Activated naive CD8-positive, alpha-beta T cell treated with anti-CD3 and anti-CD28 coated beads, Interleukin-2, amount 10 ng/mL, durations not matched to agents 7 days and 5 days (primary cell): ENCODE measurements around the gene CCL16. TPM values are rescaled to one million over a fixed set of nuclear protein-coding genes. Genes with fewer than 3 reads are reported as not detected.
"Not testable (repeated sequence)": the region's sequence is repeated elsewhere in the genome, so short reads cannot be mapped to it uniquely, and the experiment has no call there.

Source experiments
- ATAC-seq: fragments of 150-1000 bp; cut with Tn5 transposase; one replicate; pipeline ENCODE4 v1.10.0; 2021; ENCODE audit warnings: low read depth, moderate library complexity
- POLR2A ChIA-PET: fragments of 350-600 bp; sonication (Branson Sonifier 250); formaldehyde crosslinking; loops from one replicate; lab custom pipeline; 2021; ENCODE audit warnings: antibody characterized with exemption; lab: Charles Lee
- DNase-seq: peaks from one replicate; pipeline ENCODE4 v3.0.0; 2021
- H3K27ac Mint-ChIP-seq: one replicate; pipeline ENCODE4 v1.8.0; 2022; ENCODE audit warnings: mild to moderate bottlenecking, mixed read lengths
- H3K27me3 Mint-ChIP-seq: one replicate; pipeline ENCODE4 v1.8.0; 2022; ENCODE audit warnings: mild to moderate bottlenecking, moderate library complexity, mixed read lengths
- H3K36me3 Mint-ChIP-seq: one replicate; pipeline ENCODE4 v1.8.0; 2021; ENCODE audit warnings: mild to moderate bottlenecking, mixed read lengths
- H3K4me1 Mint-ChIP-seq: one replicate; pipeline ENCODE4 v1.8.0; 2021; ENCODE audit warnings: mixed read lengths
- H3K4me3 Mint-ChIP-seq: one replicate; pipeline ENCODE4 v1.8.0; 2022; ENCODE audit warnings: mild to moderate bottlenecking, moderate library complexity, mixed read lengths
- H3K9me3 Mint-ChIP-seq: one replicate; pipeline ENCODE4 v1.8.0; 2021; ENCODE audit warnings: mixed read lengths
- total RNA-seq, 2 experiments: library from RNA; stranded (reverse); gene quantifications; one replicate each; pipeline ENCODE4 v1.2.3, GENCODE V29; 2021

CCL16 gene
- total RNA-seq, 2 experiments from 2014 or later: not detected

GRCh38 chr17:35944151-35944550 is 37.1 kb downstream of the CCL16 start:
- Mint-ChIP-seq H3K36me3 (no peaks in the 10 kb centered on the region), H3K9me3 (no peaks in the 10 kb centered on the region), H3K27me3 (peaks cover 5% of the 10 kb centered on the region), H3K27ac (no peak overlapping the region), H3K4me1 (peaks cover 10% of the 10 kb centered on the region), H3K4me3 (no peak overlapping the region)
- POLR2A ChIA-PET: no interaction called here
- DNase-seq (no peak), ATAC-seq (no peak)

GRCh38 chr17:35943537-35943936 is 37.8 kb downstream of the CCL16 start, which contains the start of gene LYZL6:
LYZL6 (minus strand) TSS chr17:35943713; CDS start chr17:35939356, 4,357 bp downstream.
- H3K36me3 Mint-ChIP-seq: peaks cover 4% of the 10 kb centered on the region
- POLR2A ChIA-PET: no interaction called here
- peaks cover 11% of the 10 kb centered on the region for H3K4me1 Mint-ChIP-seq
- DNase-seq (no peak), ATAC-seq (no peak)
- H3K27me3 Mint-ChIP-seq: peaks cover 5% of the 10 kb centered on the region
- H3K4me3 Mint-ChIP-seq: no peak within 1 kb of the TSS
- H3K9me3 Mint-ChIP-seq: peaks cover 3% of the 10 kb centered on the region
- H3K27ac Mint-ChIP-seq: peak within 1 kb of the TSS; percentile 38

- peaks cover 3% of the 10 kb centered on the region for H3K9me3 Mint-ChIP-seq
- DNase-seq (no peak), ATAC-seq (no peak)
- H3K27me3 Mint-ChIP-seq: peaks cover 5% of the 10 kb centered on the region
- no peak overlapping the region for H3K4me3 Mint-ChIP-seq
- H3K36me3 Mint-ChIP-seq: peaks cover 4% of the 10 kb centered on the region
- POLR2A ChIA-PET: no interaction called here
- H3K4me1 Mint-ChIP-seq: peaks cover 11% of the 10 kb centered on the region
- H3K27ac Mint-ChIP-seq: peak overlapping the region; percentile 38
Observed at GRCh38 chr17:35942588-35943186, 38.6 kb downstream of the CCL16 start.

GRCh38 chr17:35938492-35938891 is 42.8 kb downstream of the CCL16 start:
- POLR2A ChIA-PET: interaction anchor here (0.7 kb wide), 2 partner anchors 106 to 115 kb away, joined by 4 read pairs; no protein-coding TSS in a partner anchor
- not testable (repeated sequence) for H3K4me3 Mint-ChIP-seq, H3K36me3 Mint-ChIP-seq, H3K27ac Mint-ChIP-seq, H3K4me1 Mint-ChIP-seq, DNase-seq, H3K9me3 Mint-ChIP-seq, H3K27me3 Mint-ChIP-seq, ATAC-seq

GRCh38 chr17:35936063-35936462 is 45.2 kb downstream of the CCL16 start:
- H3K27ac Mint-ChIP-seq: no peak overlapping the region
- POLR2A ChIA-PET: no interaction called here

GRCh38 chr17:35934760-35935159 is 46.5 kb downstream of the CCL16 start:
- Mint-ChIP-seq H3K27me3 (peaks cover 2% of the 10 kb centered on the region), H3K4me3 (no peak overlapping the region), H3K4me1 (peaks cover 14% of the 10 kb centered on the region), H3K9me3 (peaks cover 3% of the 10 kb centered on the region), H3K36me3 (peaks cover 5% of the 10 kb centered on the region), H3K27ac (no peak overlapping the region)
- ATAC-seq: no peak
- DNase-seq: no peak
- POLR2A ChIA-PET: no interaction called here

More at GRCh38 chr17:35936063-35936462, 45.2 kb downstream of the CCL16 start:
- Mint-ChIP-seq H3K4me1 (peaks cover 6% of the 10 kb centered on the region), H3K4me3 (no peak overlapping the region), H3K36me3 (peaks cover 4% of the 10 kb centered on the region), H3K27me3 (peaks cover 2% of the 10 kb centered on the region), H3K9me3 (peaks cover 3% of the 10 kb centered on the region)
- ATAC-seq (no peak), DNase-seq (no peak)

- Mint-ChIP-seq H3K27me3 (peaks cover 2% of the 10 kb centered on the region), H3K9me3 (no peaks in the 10 kb centered on the region), H3K36me3 (peaks cover 8% of the 10 kb centered on the region), H3K4me3 (no peak overlapping the region), H3K4me1 (peaks cover 24% of the 10 kb centered on the region), H3K27ac (no peak overlapping the region)
- POLR2A ChIA-PET: no interaction called here
- ATAC-seq: no peak
- DNase-seq: no peak
Observed at GRCh38 chr17:35932586-35932985, 48.7 kb downstream of the CCL16 start.

- Mint-ChIP-seq H3K36me3 (peaks cover 9% of the 10 kb centered on the region), H3K9me3 (no peaks in the 10 kb centered on the region), H3K27me3 (peaks cover 2% of the 10 kb centered on the region), H3K4me3 (no peak overlapping the region), H3K27ac (no peak overlapping the region), H3K4me1 (peaks cover 25% of the 10 kb centered on the region)
- DNase-seq (no peak), ATAC-seq (no peak)
- POLR2A ChIA-PET: interaction anchor here (1.5 to 3.8 kb wide), 7 partner anchors 13 to 123 kb away, joined by 5 to 29 read pairs (median 10); partner anchors contain the start of genes CCL5 and TAF15
Observed at GRCh38 chr17:35931794-35932425, 49.4 kb downstream of the CCL16 start.

GRCh38 chr17:35930211-35931065 is 50.9 kb downstream of the CCL16 start, which contains the start of gene RDM1:
RDM1 (minus strand) TSS chr17:35930773; CDS start chr17:35930727, 46 bp downstream.
- DNase-seq (peak; percentile 96), ATAC-seq (peak; percentile 98)
- POLR2A ChIA-PET: interaction anchor here (0.6 to 3.8 kb wide), 12 partner anchors 11 to 121 kb away, joined by 3 to 29 read pairs (median 7); partner anchors contain the start of genes CCL5 and TAF15
- H3K27ac Mint-ChIP-seq: peak within 1 kb of the TSS; percentile 86
- H3K4me1 Mint-ChIP-seq: peaks cover 28% of the 10 kb centered on the region
- no peaks in the 10 kb centered on the region for H3K9me3 Mint-ChIP-seq
- peaks cover 15% of the 10 kb centered on the region for H3K36me3 Mint-ChIP-seq
- peaks cover 2% of the 10 kb centered on the region for H3K27me3 Mint-ChIP-seq
- H3K4me3 Mint-ChIP-seq: peak within 1 kb of the TSS; percentile 84

GRCh38 chr17:35927714-35928113 is 53.6 kb downstream of the CCL16 start:
- ATAC-seq: no peak
- POLR2A ChIA-PET: no interaction called here
- no peaks in the 10 kb centered on the region for H3K9me3 Mint-ChIP-seq
- peaks cover 34% of the 10 kb centered on the region for H3K4me1 Mint-ChIP-seq
- peak overlapping the region; percentile 7 for H3K4me3 Mint-ChIP-seq
- no peak for DNase-seq
- H3K27ac Mint-ChIP-seq: peak overlapping the region; percentile 27
- H3K36me3 Mint-ChIP-seq: peaks cover 34% of the 10 kb centered on the region
- peaks cover 2% of the 10 kb centered on the region for H3K27me3 Mint-ChIP-seq

Other genes starting within 250 kb of the CCL16 start
- gene RASL10B, start 249.9 kb downstream of the CCL16 start, total RNA-seq: under 1 TPM; 0.09 to 0.53 TPM
- gene GAS2L2, start 228.3 kb downstream of the CCL16 start, total RNA-seq: under 1 TPM in 1 of 2 experiments, not detected in 1; 0.11 TPM
- gene C17orf50, start 220.6 kb downstream of the CCL16 start, total RNA-seq: not detected
- under 1 TPM; 0.45 to 0.75 TPM for gene MMP28, start 185.9 kb downstream of the CCL16 start, total RNA-seq
- gene TAF15, start 172.0 kb downstream of the CCL16 start, total RNA-seq: 100 to 1,000 TPM; 291 to 299 TPM
- 1 to 10 TPM; 6.3 to 6.7 TPM for gene HEATR9, start 112.6 kb downstream of the CCL16 start, total RNA-seq
- gene CCL5, start 101.1 kb downstream of the CCL16 start, total RNA-seq: 100 to 1,000 TPM; 782 to 938 TPM
- gene RDM1, start 50.7 kb downstream of the CCL16 start, total RNA-seq: 10 to 100 TPM; 17.3 to 25.0 TPM
- not detected for gene LYZL6, start 37.8 kb downstream of the CCL16 start, total RNA-seq
- gene CCL14, start 5.2 kb upstream of the CCL16 start, total RNA-seq: not detected
- gene CCL15, start 20.1 kb upstream of the CCL16 start, total RNA-seq: not detected
- not detected for gene CCL23, start 36.5 kb upstream of the CCL16 start, total RNA-seq
- gene CCL18, start 82.8 kb upstream of the CCL16 start, total RNA-seq: not detected
- gene CCL3, start 108.6 kb upstream of the CCL16 start, total RNA-seq: 1 to 10 TPM; 2.9 to 4.7 TPM
- gene CCL4, start 122.3 kb upstream of the CCL16 start, total RNA-seq: 10 to 100 TPM; 12.2 to 14.8 TPM
- 1 to 10 TPM; 7.7 to 9.9 TPM for gene TBC1D3B, start 195.1 kb upstream of the CCL16 start, total RNA-seq
- gene CCL3L1, start 215.3 kb upstream of the CCL16 start, total RNA-seq: 10 to 100 TPM; 13.7 to 18.4 TPM
- gene CCL4L2, start 229.6 kb upstream of the CCL16 start, total RNA-seq: 1 to 10 TPM; 4.0 to 8.7 TPM